T-helper 1 cell treated with Interleukin-12 subunit alpha and Interleukin-12 subunit beta and Interleukin-4 antibody, amounts not matched to agents 30 ng/mL and 1 ng/mL, for 36 hours (primary cell): ENCODE results near the gene CNTNAP4. TPM values are rescaled to one million over a fixed set of nuclear protein-coding genes. Genes with fewer than 3 reads are reported as not detected.

ENCODE experiments used
- intact Hi-C: fragments of 100-400 bp; cut with micrococcal nuclease; formaldehyde crosslinking; loops from one replicate; pipeline ENCODE4 v1.15.1; 2024
- total RNA-seq: library from RNA; stranded (reverse); gene quantifications from 2 replicates; pipeline ENCODE4 v1.2.3, GENCODE V29; 2022

Gene CNTNAP4
- total RNA-seq, 1 donor from 2014 or later = not detected

DNA sequence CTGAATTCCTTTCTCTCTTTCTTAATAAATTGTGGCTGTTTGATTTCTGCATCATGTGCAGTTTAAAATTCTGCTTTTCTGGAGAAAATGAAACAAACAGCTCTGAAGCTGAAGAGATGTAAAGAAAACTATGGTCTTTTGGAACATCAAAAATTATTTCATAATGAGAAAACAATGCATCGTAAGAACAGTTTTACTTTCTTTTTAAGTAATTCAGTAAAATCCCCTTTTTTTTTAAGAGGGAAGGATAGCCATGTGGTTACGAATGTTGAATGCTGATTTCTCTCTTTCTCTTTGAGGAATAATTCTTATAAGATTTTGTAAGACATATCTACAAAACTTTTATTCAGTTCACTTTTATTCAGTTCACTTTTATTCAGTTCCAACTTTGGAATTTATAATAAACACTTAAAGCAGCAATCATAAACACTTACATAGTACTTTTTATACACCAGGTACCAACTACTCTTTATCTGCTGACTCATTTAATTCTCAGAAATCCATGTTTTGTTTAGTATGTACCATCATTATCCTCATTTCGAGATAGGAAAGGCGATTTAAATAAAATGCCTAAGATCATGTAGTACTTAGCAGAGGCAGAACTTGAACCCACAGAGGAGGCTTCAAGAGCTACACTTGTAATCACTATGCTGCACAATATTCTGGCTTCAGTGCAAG is 26.6 kb downstream of the CNTNAP4 start:
- intact Hi-C loops = no loop called here

DNA sequence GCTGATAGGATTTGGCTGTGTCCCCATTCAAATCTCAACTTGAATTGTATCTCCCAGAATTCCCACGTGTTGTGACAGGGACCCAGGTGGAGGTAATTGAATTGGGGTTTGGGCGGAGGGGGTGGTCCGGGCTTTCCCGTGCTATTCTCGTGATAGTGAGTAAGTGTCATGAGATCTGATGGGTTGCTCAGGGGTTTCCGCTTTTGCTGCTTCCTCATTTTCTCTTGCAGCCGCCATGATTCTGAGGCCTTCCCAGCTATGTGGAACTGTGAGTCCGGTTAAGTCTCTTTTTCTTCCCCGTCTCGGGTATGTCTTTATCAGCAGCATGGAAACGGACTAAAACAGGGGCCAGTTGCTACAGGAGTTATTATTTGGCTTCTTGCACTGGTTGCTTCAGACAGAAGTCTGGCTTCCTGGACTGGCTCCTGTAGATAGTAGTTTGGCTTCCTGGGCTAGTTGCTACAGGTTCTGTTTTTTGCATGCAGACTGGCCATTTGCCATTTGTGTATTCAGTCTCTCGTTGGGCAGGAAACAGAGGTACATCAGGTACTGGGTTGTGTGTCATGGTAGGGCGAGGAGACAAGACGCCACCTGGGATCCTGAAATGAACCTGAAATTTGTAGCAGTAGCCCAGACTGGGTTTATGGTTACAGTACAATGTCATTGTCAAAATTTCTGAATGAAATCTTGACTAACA is 32.6 kb downstream of the CNTNAP4 start:
- intact Hi-C loops = no loop called here

DNA sequence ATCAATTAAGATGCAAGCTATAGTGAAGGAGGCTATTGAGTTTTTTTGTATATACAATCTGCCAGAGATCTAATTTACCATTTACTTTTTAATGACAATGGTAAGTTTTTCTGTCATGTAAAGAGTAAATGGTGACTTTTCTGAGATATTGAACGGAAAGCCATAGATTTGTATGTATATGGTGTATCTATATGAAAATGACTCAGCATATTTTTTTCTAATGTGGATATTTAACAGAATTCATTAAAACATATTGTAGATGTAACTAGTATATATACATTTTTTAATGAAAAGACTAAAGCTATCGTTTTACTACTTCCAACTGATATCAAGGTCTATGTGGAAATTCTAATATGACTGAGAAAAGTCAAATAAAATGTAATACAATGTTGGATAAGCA is 34.1 kb downstream of the CNTNAP4 start:
- intact Hi-C loops = no loop called here

DNA sequence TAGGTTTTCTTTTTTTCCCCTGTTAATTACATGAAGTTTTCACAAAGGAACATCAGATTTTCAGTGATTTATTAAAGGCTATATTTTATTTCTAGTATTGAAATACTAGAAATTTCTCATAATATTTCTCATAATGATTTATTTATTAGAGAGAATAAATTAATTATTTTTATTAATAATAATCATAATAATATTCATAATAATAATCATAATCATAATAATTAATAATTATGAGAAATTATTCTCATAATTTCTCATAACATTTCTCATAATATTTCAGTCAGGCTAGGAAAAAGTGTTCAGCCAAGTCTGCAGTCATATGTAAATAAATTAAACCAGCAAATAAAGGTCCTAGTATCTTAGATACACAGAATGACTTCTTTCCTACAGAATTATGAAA is 41.4 kb downstream of the CNTNAP4 start:
- intact Hi-C loops = no loop called here

DNA sequence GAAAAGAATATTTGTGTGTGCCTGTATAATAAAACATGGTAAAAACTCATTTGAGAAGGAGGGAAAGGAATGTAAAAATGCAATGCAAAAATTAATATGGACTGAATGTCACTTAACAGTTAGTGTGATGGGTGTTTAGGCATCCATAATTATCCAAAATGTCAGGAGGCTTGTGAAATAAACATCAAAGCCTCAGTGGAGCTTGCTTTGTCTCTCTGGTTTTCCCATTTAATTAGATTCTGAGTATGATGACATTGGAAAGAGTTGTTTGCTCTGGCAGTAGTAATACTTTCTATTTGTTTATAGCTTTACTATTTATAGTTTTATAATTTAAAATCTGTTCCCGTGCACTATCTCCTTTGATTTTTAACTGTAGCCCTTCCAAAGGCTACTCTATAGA is 51.9 kb downstream of the CNTNAP4 start:
- intact Hi-C loops = no loop called here

DNA sequence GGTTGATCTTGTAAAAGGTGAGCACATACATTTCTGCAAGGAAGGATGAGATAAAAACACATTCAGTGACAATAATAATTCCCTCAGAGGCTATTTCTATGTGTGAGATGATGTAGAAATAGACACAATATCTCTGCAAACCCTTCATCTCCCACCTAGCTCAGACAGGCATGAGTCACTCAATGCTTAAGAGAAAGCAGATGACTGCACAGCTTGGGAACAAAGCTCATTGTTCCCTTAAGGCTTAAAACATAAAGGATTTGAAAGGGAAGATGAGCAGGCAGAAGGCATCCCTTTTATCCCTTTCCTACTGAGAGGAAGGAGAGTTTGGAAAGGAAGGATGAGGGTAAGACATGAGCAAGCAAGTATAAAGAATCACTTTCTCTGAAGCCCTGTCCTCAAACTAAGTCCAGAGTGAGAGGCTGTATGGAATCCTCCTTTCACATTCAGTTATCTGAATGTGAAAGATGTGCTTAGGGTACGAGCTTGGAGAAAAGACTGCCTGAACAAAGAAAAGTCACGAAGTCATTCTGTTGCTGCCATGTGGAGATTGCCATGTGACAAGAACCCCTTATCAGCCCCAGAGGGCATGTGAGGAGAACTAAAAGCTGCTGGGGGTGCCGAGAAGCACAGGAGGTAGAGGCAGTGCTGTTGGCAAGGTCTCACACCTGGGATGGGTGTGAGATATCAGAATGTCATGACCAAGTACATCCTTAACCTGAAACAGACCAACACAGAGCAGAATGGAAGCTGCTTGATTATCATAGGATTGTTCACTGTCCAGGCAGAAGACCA is 58.2 kb downstream of the CNTNAP4 start:
- intact Hi-C loops = no loop called here

DNA sequence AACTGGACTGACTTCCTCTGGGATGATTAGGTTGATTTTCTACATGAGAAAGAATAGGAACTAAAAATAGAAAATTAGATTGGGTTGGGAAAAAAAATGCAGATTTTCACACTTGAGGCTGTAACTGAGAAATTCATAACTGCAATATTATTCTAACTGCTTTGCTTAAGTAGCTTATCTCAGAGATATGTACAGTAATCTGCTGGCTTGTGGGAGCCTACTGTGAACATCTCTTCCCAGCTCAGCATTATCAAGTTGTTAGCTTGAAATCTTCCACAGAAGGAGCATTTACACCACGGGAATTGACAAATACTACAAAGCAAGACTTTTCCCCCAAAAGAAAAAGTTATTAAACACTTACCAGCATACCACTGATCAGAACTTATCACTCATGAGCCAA is 58.9 kb downstream of the CNTNAP4 start:
- intact Hi-C loops = no loop called here

DNA sequence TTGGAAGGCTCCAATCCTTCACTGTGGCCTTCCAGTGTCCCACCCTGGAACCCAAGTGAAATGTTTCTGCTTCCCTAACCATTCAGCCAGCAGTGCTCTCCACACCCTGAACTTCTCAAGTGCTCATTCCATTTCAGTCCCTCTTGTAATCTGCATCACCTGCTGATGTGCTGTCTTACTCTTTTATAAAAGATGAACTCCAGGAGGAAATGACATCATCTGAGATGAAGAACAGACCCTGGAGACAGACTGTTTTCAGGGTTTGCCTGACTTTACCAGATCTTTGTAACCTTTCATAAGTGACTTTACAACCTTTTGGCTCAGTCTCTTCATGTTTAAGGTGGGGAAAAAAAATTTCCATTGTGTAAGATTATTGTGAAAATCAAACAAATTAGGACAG is 61.3 kb downstream of the CNTNAP4 start:
- intact Hi-C loops = no loop called here

DNA sequence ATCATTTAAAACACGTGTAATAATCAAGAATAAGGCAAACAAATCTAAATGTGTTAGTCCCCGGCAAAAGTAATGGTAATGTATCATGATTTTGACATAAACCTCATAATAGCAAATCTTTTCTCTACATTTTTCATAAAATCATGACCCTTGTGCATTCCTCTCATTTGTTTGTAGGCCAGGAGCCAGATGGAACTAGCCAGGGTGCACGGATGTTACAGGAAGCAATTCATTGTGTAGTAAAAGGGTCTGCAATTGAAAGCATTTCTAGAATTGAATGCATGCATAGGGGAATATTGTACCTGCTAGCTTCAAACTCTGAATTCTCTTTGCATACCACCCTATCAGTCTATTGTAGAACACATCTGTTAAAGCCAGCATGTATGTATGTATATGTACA is 66.6 kb downstream of the CNTNAP4 start:
- intact Hi-C loops = no loop called here

DNA sequence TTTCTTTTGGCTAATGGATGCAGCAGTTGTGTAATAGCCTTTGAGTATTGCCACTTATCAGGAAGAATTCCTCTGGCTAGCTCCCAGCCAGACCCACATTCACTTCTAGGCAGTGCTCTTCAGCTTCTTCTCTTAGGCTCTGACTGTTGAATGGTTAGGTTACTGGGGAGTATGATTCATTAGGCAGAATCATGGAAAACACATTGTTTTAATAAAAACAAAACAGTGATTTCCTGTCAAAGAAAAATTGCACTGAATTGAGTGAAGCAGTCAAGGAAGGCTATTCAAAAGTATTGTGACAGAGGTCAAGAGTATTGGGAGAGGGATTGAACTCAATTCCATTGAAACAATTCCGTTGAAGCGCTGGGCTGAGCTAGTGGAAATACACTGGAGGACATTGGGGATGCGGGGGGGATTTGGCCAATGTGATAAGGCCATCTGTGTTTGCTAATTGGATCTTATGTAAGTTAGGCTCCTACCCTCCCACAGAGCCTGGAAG is 68.0 kb downstream of the CNTNAP4 start:
- intact Hi-C loops = no loop called here

DNA sequence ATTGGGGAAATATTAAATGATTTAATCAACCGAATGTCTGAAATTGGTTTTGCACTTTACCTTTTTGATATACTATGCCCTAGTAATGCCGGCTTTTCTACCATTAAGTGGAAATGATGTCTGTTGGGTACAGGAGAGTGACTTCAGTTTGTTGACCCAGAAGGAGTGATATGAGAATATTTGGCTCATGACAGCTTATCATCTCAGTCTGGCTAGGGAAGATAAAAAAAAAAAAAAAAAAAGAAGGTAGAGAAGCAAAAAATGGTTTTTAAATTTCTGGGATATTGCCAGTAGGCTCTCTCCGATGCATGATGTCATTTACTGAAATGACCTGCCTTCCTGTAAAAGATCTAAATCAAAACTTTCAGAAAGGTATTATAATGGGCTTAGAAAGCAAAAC is 69.0 kb downstream of the CNTNAP4 start:
- intact Hi-C loops = no loop called here

DNA sequence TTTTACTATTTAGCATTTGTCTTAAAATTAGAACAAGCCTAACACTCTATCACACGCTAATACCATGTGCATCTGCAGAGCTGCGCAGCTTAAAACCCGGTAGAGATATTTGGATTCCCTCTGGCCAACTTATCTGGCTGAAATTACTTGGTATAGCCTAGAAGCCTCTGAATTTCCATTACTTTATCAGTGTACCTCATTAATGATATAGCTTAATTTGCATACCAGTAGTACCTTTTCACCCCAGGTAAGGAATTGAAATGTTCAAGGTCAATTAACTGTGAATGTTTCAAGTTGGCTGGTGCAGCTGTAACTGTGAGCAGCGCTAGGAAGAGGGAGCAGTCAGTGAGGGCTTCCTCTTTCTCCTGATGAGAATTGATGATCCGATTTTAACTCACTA is 74.2 kb downstream of the CNTNAP4 start:
- intact Hi-C loops = no loop called here

DNA sequence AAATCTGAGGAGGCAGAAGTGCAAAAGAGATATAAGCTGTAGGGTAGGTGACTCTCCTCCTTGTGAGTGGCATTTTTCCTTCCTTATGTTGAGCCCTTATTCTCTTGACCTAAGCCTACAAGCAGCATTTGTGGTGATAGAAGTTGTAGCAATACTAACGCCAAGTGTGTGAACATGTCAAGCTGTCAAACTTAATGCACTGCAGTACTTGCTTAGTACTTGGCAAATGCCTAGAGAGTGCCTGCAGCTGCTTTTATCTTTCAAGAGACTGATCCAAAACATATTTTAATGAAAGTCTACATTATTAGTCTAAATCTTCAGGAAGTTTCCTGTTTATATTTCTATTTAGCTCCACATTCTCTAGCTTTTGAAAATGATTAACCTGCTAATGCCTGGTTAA is 83.2 kb downstream of the CNTNAP4 start:
- intact Hi-C loops = no loop called here

DNA sequence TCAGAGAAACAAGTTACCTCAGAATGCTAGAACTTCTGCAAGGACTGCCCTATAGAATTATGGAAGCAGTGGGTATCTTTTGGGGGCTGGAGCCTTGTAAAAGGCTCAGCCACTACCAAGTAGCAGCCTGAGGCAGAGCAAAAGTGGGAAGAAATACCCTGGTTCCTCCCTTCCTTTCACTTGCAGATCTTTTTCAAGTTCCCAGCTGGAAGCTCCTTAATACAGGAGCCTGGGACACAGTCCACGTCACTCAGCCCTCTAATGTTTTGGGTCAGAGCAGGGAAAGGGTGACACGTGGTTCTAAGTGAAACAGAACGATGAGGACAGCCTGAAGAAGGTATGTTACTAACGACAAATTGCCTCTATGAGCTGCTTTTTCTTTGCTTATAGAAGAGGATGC is 93.1 kb downstream of the CNTNAP4 start:
- intact Hi-C loops = no loop called here

DNA sequence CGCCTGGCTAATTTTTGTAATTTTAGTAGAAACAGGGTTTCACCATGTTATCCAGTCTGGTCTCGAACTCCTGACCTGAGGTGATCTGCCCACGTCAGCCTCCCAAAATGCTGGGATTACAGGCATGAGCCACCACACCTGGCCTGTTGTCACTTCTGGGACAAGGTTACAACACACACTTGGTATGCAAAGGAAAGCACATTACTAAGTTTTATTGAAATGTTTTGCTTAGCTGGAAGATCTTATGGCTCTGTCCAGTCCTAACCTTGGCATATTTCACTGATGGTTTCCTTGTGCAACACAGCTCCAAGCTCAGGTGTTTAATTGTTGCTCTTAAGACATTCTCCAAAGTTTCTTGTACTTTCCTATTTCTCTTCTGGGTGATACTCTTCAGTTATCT is 94.2 kb downstream of the CNTNAP4 start:
- intact Hi-C loops = no loop called here

DNA sequence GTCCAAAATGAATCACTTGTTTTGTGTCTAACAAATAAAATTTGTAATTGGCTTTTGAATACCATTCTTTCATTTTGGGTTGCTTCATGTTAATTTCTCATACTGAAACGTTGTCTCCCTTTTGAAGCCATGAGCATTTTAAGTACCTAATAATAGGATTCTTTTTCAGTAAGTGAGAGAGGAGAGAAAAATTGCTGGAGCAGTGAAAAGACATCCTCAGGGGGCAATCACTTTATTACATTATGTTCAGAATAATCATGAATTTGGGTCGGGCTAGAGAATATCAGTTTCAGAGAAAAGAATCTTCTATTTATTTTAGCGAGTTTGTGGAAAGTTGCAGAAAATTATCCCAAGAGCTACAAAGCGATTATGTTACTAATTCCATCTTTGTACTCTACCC is 96.8 kb downstream of the CNTNAP4 start:
- intact Hi-C loops = no loop called here

DNA sequence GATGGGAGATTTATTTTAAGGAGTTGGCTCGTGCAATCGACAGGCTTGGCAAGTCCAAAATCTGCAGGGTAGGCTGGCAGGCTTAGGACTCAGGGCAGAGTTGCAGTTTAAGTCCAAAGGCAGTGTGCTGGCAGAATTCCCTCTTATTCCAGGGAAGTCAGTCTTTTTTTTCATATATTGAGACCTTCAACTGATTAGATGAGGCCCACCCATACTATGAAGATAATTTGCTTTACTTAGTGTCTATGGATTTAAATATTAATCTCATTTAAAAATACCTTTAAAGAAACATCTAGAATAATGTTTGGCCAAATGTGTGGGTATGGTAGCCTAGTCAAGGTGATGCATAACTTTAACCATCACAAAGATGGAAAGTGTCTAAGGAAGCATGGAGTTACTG is 99.8 kb downstream of the CNTNAP4 start:
- intact Hi-C loops = no loop called here

DNA sequence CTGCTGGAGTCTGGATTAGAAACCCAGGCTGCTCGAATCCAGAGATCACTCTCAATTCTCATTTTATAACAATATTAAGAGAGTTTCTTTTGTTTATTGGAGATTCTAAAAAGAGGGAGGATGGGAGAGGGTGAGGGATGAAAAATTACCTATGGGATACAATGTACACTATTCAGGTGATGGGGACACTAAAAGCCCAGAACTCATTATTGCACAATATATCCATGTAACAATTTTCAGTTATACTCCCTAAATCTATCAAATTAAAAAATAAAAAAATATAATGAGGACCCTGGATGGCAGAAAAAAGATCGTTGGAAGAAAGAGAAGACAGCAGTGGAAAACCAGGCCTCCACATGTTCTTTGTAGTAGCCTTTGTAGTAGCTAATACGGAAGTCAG is 100.8 kb downstream of the CNTNAP4 start:
- intact Hi-C loops = no loop called here

DNA sequence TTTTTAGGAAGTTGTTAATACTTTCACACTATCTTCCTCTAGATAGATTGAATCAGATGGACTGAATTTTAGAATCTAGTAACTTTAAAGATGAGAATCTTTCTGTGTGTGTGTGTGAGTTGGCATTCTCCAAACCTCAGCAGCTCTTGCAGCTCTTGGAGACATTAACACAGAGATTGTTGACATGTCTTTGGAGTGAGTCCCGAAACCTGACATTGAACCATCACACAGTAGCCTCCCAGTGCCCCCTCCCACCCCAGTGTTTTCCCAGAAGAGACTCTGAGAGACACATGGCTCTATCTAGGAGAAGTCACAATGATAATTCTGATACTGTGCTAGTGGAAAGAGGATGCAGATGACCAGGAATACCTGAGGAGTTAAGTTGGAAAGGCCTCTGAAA is 103.9 kb downstream of the CNTNAP4 start:
- intact Hi-C loops = no loop called here

DNA sequence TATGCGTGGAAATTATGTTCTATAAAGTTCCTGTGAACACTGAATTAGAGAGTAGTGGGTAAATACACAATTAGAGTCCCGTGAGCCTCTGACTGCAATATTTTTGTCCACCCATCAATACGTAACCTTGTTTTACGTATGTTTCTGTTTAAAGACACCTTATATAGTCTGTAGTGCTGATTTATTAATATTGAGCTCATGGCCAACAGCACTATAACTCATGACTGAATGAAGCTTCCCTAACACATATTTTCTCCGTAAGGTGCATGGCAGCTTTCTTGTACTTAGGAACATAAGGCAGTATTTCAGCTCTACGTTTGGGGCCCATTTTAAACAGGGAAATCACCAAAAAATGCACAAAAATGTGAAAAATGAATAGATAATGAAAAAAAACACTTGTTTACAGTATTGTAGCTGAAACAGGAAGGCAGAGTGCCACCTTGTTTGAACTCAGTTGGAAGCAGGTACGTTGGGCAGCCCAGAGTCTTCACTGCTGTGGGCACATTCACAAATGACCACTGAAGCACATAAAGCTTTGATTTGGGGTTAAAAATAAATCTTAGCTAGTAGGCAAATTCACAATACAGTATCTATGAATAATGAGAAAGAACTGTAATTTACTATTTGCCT is 108.5 kb downstream of the CNTNAP4 start:
- intact Hi-C loops = no loop called here

DNA sequence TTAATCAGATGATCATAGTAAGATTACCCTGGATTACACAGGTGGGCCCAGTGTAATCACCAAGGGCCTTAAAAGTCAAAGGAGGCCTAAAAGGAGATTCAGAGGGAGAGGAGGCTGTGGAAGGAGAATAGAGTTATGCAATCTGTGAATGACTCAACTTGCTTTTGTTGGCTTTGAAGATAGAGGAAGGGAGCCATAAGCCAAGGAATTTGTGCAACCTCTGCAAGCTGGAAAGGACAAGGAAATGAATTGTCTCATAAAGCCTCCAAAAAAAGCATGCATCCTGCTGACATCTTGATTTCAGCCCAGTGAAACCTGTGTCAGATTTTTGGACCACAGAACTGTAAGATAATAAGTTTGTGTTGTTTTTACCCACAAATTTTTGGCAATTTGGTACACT is 109.6 kb downstream of the CNTNAP4 start:
- intact Hi-C loops = no loop called here

DNA sequence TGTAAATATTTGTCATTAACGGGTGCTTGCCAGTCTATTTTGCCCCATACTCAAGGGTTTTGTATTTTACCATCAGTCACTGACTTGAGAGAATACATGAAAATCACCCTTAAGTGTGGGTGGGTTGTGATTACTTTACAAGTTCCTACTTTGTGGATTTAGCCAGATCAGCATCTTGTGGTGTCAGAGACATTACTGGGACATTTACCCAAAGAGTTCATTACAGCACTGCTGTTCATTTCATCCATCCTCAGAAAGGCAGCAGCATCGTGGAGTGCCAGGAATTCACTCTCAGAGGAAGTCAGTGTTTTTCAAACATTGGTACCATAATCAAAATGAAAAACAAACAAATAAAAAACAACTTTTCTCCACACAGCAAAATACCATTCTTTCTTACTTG is 110.8 kb downstream of the CNTNAP4 start:
- intact Hi-C loops = no loop called here
